Effector CD8-positive, alpha-beta T cell (primary cell): Measurements from ENCODE around the gene ATG4D.
A peak's percentile ranks its signal among the peaks of the same experiment; 100 is the strongest.

ENCODE experiments used
- DNase-seq: peaks from one replicate; lab custom pipeline; 2025; lab: John Stamatoyannopoulos, UW
- total RNA-seq, 4 experiments: gene quantifications; one replicate each; lab custom pipeline; 2026; lab: John Stamatoyannopoulos, UW

The ATG4D gene
- 45.7 to 57.6 (median 50.0) reads per million in 4 experiments for total RNA-seq

- DNase-seq = peak; percentile 76
Measured at GRCh38 chr19:10543420-10544241, at the start of gene ATG4D. Gene ATG4D (plus strand): TSS chr19:10543904. CDS start chr19:10544091, 187 bp downstream.

GRCh38 chr19:10497371-10497770 lies 46.3 kb upstream of the ATG4D start:
- no peak for DNase-seq

GRCh38 chr19:10499550-10500246 lies 44.0 kb upstream of the ATG4D start:
- no peak for DNase-seq

GRCh38 chr19:10500247-10500592 lies 43.5 kb upstream of the ATG4D start:
- no peak for DNase-seq

- no peak for DNase-seq
Measured at GRCh38 chr19:10501971-10502523, 41.7 kb upstream of the ATG4D start.

GRCh38 chr19:10502524-10503001 lies 41.1 kb upstream of the ATG4D start:
- peak; percentile 59 for DNase-seq

- no peak for DNase-seq
Measured at GRCh38 chr19:10503002-10503789, 40.5 kb upstream of the ATG4D start, which contains the start of gene KEAP1. Gene KEAP1 (minus strand): TSS chr19:10503356. CDS start chr19:10500033, 3,323 bp downstream.

- DNase-seq = peak; percentile 64
Measured at GRCh38 chr19:10505583-10506229, 38.0 kb upstream of the ATG4D start.

- no peak for DNase-seq
Measured at GRCh38 chr19:10508036-10508435, 35.7 kb upstream of the ATG4D start.

- no peak for DNase-seq
Measured at GRCh38 chr19:10508707-10509106, 35.0 kb upstream of the ATG4D start.

- peak; percentile 49 for DNase-seq
Measured at GRCh38 chr19:10510301-10510802, 33.4 kb upstream of the ATG4D start.

- DNase-seq = no peak
Measured at GRCh38 chr19:10513223-10513622, 30.5 kb upstream of the ATG4D start.

- DNase-seq = no peak
Measured at GRCh38 chr19:10514211-10515145, 29.2 kb upstream of the ATG4D start.

- DNase-seq = no peak
Measured at GRCh38 chr19:10516064-10516385, 27.7 kb upstream of the ATG4D start.

GRCh38 chr19:10516671-10517286 lies 26.9 kb upstream of the ATG4D start:
- DNase-seq = no peak

- DNase-seq = no peak
Measured at GRCh38 chr19:10517361-10517759, 26.3 kb upstream of the ATG4D start, which contains the start of gene S1PR5. Gene S1PR5 (minus strand): TSS chr19:10517447. CDS start chr19:10515011, 2,436 bp downstream.

GRCh38 chr19:10517760-10518443 lies 25.8 kb upstream of the ATG4D start:
- DNase-seq = no peak

GRCh38 chr19:10518444-10519361 lies 25.0 kb upstream of the ATG4D start:
- DNase-seq = no peak
